Measurements from ENCODE around the gene RFXANK.
"Not testable (repeated sequence)": the region's sequence is repeated elsewhere in the genome, so short reads cannot be mapped to it uniquely, and the experiment has no call there.

RFXANK gene

GRCh38 chr19:19206938-19207337 is 14.9 kb downstream of the RFXANK start:
- DNase-seq (ENCODE audit: low read depth, low spot score), result no peak

DNA sequence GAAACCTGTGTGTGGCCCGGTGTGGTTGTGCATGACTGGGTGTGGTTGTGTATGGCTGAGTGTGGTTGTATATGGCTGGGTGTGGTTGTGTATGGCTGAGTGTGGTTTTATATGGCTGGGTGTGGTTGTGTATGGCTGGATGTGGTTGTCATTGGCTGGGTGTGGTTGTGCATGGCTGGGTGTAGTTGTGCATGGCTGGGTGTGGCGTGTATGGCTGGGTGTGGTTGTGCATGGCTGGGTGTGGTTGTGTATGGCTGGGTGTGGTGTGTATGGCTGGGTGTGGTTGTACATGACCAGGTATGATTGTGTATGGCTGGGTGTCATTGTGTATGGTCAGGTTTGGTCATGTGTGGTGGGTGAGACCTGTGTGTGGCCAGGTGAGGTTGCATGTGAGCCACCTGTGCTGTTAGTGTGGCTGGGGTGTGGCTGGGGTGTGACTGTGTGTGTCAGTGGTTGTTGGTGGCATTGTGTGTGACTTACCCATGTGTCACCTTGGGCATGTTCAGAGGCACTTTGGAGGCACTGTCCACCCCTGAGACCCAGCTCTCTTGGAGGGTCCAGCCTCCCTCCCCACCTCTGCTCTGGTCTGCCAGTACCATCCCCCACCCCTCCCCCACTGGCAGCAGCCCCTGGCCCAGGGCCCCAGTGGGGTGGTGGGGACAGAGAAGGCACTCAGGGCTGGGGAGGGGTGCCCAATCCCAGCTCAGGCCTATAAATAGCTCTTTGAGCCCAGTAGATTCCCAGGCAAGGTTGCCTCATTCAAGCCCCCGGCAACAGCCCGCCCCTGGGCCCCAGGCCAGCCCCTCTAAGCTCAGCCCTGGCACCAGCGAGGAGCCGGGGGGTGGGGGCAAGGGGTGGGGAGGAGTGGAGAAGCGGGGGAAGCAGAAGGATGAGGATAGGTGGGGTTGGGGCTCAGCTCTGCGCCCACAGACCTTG is 15.8 kb downstream of the RFXANK start:
- DNase-seq (ENCODE audit: low read depth, low spot score), result no peak

GRCh38 chr19:19209372-19209771 is 17.3 kb downstream of the RFXANK start:
- no peak for DNase-seq (ENCODE audit: low read depth, low spot score)

DNA sequence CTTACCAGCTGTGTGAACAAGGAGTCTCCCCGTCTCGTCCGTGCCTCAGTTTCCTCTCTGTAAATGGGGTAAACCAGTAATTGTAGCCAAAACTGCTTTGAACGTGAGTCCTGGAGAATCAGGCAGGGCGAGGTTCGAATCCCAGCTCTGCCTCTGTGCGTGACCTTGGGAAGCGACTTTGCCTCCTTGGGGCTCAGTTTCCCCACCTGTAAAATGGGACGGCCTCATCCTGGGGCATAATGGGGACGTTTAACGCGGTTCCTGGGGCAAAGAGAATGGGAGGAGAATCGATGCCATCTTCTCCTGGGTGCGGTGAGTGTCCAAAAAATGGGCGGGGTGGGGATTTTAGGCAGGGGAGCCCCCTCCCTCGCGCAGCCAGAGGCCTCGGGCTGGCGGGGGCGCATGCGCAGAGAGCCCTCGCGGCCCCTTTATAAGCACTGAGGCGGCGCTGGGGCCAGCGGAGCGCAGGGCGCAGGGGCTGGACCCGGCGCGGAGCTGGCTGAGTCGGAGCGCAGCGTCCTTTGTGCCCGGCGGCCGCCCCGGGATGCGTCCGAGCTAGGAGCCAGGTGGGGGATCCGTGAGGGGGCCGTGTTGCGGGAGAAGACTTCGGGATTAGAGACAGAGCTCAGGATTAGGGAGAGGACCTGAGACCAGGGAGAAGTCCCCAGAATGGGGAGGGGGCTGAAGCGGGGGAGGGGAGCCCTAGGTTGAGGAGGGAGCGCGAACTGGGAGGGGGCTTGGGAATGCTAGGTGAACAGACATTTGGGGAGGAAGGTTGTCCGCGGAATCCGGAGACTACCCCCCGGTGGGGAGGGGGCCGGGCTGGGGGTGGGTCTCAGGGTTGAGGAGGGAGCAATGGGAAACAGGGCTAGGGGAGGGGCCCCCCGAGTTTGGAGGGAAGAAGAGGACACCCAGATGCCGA is 19.7 kb downstream of the RFXANK start, which contains the start of gene NCAN:
Gene NCAN, plus strand, starts transcription at position 460 of the 922 bp plus-strand sequence. CDS start 4,996 bp downstream, outside the sequence.
- DNase-seq (ENCODE audit: low read depth, low spot score), result no peak

DNA sequence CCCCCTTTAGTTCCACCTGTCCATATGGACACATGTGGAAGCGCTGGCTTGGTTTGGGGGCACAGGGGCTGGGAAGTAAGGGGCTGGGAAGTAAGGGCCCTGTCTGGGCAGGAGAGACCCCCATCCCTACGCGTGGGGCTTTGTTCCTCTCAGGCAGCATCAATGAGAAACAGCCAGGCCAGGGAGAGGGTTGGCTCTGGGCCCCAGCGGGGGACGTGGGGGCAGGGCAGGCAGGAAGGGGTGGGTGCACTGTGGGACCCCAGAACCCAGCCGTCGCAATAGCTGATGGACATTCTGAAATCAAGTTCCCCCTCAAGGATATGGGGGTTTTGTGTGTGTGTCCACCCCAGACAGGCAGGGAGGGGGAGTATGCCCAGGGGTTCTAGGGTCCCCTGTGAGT is 20.9 kb downstream of the RFXANK start:
- no peak for DNase-seq (ENCODE audit: low read depth, low spot score)

- no peak for DNase-seq (ENCODE audit: low read depth, low spot score)
Observed at GRCh38 chr19:19213426-19214158, 21.5 kb downstream of the RFXANK start.

DNA sequence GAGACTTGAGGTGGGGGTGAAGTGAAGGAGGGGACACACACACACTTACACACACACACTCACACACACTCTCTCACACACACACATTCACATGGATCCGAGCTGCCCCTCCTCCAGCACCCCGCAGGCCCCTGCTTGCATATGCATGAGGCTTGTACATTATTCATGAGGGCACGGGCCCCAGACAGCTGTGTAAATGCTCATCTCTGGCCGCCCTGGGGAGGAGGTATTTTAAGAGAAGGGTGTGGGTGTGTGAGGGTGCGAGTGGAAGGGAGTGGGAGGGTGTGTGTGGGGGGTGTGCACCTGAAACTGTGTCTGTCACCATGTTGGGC is 22.1 kb downstream of the RFXANK start:
- DNase-seq (ENCODE audit: low read depth, low spot score), result no peak

DNA sequence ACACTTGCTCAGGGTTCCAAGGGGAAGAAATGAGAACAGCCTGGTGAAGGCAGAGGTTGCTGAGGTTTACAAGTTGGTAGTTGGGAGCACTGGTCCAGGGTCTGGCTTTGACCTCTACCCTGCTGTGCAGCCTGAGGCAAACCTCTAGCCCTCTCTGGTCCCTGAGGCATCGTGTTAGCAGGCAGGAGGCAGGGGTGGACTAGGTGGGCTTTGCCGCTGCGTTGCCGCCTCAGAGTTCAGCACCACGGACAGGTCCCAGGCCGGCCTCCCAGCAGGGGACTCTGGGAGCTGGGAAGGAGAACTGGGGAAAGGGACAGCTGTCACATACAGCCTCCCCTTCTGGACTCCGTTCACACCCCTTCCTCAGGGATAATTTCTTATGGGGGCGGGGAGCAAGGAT is 22.8 kb downstream of the RFXANK start:
- no peak for DNase-seq (ENCODE audit: low read depth, low spot score)

GRCh38 chr19:19215792-19216191 is 23.7 kb downstream of the RFXANK start:
- no peak for DNase-seq (ENCODE audit: low read depth, low spot score)

GRCh38 chr19:19217099-19217498 is 25.0 kb downstream of the RFXANK start:
- no peak for DNase-seq (ENCODE audit: low read depth, low spot score)

DNA sequence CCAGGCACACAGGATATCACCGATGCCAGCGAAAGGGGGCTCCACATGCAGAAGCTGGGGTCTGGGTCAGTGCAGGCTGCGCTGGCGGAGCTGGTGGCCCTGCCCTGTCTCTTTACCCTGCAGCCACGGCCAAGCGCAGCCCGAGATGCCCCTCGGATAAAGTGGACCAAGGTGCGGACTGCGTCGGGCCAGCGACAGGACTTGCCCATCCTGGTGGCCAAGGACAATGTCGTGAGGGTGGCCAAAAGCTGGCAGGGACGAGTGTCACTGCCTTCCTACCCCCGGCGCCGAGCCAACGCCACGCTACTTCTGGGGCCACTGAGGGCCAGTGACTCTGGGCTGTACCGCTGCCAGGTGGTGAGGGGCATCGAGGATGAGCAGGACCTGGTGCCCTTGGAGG is 26.9 kb downstream of the RFXANK start:
- no peak for DNase-seq (ENCODE audit: low read depth, low spot score)

GRCh38 chr19:19221000-19221399 is 28.9 kb downstream of the RFXANK start:
- DNase-seq (ENCODE audit: low read depth, low spot score), result not testable (repeated sequence)

- no peak for DNase-seq (ENCODE audit: low read depth, low spot score)
Observed at GRCh38 chr19:19223060-19223459, 31.0 kb downstream of the RFXANK start.

- no peak for DNase-seq (ENCODE audit: low read depth, low spot score)
Observed at GRCh38 chr19:19223636-19224035, 31.6 kb downstream of the RFXANK start.

- DNase-seq (ENCODE audit: low read depth, low spot score), result no peak
Observed at GRCh38 chr19:19224150-19224851, 32.2 kb downstream of the RFXANK start.

GRCh38 chr19:19224852-19225494 is 32.9 kb downstream of the RFXANK start:
- no peak for DNase-seq (ENCODE audit: low read depth, low spot score)

- no peak for DNase-seq (ENCODE audit: low read depth, low spot score)
Observed at GRCh38 chr19:19226204-19226603, 34.1 kb downstream of the RFXANK start.

DNA sequence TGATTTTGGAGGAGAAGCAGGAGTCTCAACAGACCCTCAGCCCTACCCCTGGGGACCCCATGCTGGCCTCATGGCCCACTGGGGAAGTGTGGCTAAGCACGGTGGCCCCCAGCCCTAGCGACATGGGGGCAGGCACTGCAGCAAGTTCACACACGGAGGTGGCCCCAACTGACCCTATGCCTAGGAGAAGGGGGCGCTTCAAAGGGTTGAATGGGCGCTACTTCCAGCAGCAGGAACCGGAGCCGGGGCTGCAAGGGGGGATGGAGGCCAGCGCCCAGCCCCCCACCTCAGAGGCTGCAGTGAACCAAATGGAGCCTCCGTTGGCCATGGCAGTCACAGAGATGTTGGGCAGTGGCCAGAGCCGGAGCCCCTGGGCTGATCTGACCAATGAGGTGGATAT is 34.6 kb downstream of the RFXANK start:
- no peak for DNase-seq (ENCODE audit: low read depth, low spot score)

DNA sequence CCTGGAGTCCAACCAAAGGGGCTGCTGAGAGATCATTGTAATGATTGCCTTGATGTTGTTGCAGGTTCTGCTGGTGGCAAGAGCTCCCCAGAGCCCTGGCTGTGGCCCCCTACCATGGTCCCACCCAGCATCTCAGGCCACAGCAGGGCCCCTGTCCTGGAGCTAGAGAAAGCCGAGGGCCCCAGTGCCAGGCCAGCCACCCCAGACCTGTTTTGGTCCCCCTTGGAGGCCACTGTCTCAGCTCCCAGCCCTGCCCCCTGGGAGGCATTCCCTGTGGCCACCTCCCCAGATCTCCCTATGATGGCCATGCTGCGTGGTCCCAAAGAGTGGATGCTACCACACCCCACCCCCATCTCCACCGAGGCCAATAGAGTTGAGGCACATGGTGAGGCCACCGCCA is 35.2 kb downstream of the RFXANK start:
- DNase-seq (ENCODE audit: low read depth, low spot score), result no peak

DNA sequence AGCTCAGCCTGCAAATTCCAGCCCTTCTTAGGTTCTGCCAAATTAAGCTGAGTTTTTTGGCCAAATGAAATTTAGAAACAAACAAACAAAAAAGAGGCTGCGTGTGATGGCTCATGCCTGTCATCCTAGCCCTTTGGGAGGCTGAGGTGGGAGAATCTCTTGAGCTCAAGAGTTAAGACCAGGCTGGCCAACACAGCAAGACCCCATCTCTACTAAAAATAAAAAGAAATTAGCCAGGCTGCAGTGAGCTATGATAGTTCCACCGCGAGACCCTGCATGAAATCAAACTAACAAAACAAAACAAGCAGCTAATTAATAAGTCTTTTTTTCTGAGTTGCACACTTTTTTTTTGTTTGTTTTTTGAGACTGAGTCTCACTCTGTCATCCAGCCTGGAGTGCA is 37.6 kb downstream of the RFXANK start:
- DNase-seq (ENCODE audit: low read depth, low spot score), result no peak

DNA sequence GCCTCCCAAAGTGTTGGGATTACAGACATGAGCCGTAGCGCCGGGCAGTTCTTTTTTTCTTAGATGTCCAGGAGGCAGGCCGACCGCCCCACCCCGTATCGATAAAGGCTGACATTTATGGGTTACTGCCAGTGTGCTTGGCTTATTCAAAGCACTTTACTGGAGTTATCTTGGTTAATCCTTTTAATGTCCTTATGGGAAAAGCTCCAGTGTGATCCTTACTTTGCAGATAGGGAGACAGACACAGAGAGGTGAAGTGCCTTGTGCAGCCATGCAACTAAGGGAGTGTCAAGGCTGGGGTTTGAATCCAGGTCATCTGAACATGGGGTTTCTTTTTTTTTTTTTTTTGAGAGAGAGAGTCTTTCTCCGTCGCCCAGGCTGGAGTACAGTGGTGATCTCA is 38.9 kb downstream of the RFXANK start:
- no peak for DNase-seq (ENCODE audit: low read depth, low spot score)
